HK-2 (cell line): ENCODE data around the gene BTBD7.

Source experiments
- DNase-seq: peaks from one replicate; pipeline ENCODE4 v3.0.0-alpha.2; 2018; ENCODE audit not compliant: unreplicated experiment

The BTBD7 gene

DNA sequence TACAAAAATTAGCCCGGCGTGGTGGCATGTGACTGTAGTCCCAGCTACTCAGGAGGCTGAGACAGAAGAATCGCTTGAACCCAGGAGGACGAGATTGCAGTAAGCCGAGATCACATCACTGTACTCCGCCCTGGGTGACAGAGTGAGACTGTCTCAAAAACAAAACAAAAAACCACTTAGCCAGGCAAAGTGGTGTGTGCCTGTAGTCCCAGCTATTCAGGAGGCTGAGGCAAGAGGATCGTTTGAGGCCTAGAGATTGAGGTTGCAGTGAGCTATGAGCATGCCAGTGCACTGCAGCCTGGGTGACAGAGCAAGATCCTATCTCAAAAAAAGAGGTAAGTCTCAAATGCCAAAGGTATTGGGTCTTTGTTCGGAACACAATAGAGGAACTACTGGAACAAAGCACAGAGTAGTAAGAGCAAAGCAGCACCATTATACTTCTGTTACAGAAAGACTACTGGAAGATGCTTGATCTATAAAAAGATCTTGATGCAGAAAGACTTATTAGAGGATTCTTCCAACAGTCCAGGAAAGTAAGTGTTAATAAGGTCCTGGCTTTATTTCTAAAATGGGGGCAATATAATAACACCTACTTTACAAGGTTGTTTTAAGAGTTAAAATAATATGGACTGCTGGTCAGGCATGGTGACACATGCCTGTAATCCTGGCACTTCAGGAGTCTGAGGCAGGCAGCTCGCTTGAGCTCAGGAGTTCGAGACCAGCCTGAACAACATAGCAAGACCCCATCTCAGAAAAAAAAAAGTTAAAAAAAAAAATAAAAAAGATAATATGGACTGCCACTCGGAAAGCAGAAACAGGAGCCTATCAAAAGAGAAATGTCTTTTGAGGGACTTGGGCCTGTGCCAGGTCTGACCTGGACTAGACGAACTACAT, 29.9 kb downstream of the BTBD7 start:
- DNase-seq: no peak

DNA sequence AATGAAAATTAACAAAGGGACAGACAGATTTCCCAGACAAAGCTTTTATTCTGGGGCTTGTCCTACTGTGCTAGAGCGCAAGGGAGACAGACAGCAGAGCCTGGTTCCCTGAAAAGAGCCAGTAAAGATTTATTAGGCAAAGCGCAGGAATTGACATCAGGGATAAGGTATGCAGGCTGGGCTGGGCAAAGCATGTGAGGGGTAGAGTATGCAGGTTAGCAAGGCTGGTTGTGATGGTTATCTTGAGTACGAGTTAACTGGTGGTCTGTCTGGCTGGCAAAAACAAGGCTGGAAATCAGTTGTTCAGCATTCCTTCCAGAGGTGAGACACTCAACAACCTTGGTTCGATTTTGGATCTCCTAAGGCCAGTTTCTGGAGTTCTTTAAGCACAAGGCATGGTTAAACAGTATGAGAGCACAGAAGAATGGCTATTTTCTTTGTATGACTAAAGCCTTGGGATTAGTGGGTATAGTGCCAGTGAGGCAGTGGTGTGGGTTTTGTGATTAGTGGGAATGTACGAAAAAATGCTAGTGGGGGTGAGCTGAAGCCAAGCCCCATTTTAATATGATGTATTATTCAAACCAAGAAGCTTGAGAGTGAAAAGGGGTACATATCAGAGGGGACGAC, 30.9 kb downstream of the BTBD7 start:
- peak; percentile 32 for DNase-seq

DNA sequence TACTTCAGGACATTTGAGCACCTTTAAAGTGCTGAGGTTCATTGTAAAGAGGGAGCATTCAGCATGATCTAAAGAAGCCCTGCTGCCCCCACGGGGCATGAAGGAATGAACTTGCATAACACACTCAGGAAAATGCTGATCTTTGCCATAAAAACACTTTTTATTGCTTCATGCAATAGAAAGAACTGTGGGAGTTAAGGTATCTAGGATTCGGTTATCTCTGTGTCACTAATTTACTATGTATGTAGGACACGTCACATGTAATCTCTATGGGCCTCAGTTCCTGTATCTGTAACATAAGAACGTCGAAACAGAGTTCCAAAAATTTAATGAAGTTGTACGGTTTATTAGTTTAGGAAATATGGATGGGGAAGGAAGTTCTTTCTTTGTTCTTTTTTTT, 33.0 kb downstream of the BTBD7 start:
- no peak for DNase-seq

DNA sequence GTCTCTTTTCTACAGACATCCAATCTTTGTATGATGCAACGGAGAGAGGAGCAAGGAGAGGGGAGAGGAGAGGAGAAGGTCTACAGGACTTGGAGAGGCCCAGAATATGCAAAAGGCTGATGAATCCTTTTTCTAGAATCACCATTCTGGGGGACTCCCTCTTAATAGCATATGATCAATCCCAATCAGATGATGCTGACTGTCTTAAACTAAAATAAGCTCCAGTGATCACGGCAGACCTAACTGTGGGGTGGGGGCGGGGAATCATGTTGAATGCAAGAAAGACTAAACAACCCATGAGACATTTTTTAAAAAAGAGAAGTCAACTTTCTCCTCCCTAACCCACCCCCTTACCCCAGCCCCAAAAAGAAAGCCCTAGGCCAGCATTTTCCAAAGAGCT, 33.4 kb downstream of the BTBD7 start:
- no peak for DNase-seq

DNA sequence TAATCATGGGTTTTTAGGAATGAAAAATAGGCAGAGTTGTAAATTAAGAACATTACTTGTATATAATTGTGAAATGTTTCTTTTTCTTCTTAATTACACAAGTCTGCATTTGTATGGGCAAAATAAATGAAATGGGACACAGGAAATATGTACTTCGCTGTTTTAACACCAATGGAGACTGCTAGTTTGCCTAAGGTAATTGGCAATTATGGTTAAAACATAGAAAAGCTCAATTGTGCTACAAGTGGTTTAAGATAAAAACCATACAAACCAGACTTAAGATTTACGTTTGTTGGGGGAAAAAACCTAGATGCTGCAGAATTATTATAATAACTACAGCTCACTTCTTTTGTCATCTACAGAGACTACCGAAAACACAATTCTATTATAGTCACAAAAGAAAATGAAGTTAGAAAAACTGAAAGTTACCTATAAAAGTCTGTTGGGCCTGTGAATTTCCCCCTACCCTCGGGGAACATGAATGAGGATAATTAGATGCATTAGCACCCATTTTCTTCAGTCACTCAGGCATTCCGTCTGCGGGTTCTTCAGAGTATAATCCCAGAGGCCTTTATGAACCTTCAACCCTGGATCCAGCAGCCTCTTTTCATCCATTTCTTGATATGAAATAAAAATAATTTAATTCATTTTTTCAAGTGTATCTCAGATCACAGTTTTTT, 37.2 kb downstream of the BTBD7 start:
- DNase-seq: no peak

DNA sequence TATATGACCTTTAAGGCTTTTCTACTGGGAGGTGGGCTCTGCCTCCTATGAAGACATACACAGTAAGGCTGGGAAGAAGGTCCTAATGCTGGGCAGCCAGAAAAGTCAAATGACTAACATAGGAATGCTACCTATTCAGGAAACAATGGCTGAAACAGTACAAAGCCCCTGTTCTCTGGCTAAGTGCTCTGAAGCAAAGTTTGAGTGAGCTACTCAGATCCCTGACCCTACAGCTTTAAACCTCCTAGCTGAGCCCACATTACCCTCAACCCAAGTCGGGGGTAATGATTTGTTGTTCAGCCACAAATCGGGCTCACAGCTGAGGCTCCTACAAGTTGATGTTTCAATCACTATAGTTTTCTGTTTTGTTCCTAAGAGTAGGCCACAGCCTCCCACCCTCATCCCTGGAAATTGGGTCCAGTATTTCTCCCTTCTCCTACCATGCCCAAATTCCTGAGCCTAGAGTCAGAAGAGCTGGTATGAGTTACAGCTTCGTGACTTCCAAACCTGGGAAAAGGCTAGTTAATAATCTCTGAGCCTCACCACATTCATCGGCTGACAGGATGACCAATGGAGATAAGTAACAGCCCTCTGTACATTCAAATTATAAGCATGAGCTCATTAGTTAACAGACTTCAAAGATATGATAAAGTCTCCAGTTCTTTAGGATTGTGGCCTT, 46.5 kb downstream of the BTBD7 start:
- DNase-seq: peak; percentile 61

DNA sequence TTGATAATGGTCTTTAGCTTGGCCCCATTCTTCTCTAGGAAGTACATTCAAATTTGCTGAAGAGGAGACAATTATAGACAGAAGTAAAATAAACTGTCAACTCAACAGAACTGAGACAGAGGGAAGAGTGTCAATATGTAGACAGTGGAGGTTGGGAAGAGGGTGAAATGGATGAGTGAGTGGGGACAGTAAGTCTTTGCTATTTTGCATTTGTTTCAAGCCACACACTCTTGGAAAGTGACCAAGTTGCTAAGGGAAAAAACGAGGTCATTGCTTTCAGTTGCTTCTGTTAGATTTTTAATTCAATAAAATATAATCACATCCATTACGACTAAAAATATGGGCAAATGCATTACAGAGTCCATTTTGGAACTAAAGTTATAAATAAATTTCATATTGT, 47.8 kb downstream of the BTBD7 start:
- DNase-seq: no peak

DNA sequence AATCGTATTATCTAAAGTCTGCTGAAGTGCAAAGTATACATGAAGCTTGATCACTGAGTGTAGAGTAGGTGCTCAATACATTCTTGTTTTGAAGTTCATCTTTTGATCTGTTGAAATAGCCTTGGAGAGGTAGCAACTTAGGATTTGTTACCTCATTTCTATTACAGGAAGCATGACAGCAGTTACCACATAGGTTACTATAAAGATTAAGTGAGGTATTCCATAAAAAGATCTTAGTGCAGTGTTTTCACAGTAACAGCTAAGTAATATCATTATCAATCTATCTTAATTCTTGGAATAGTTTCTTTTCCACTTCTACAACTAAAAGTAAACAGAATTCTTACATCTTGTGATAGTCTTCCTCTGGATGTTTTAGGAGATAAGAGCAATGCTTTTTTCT, 50.9 kb downstream of the BTBD7 start:
- no peak for DNase-seq

DNA sequence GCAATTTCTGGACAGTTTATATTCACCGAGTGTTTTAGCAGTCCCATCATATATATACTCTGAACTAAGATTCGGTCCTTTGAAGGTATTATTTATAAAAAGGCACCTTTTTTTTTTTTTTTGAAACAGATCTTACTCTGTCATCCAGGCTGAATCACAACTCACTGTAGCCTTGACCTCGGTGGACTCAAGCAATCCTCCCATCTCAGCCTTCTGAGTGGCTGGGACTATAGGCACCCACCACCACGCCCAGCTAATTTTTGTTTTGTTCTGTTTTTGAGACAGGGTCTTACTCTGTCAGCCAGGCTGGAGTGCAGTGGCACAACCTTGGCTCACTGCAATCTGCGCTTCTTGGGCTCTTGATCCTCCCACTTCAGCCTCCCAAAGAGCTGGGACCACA, 52.1 kb downstream of the BTBD7 start:
- no peak for DNase-seq

DNA sequence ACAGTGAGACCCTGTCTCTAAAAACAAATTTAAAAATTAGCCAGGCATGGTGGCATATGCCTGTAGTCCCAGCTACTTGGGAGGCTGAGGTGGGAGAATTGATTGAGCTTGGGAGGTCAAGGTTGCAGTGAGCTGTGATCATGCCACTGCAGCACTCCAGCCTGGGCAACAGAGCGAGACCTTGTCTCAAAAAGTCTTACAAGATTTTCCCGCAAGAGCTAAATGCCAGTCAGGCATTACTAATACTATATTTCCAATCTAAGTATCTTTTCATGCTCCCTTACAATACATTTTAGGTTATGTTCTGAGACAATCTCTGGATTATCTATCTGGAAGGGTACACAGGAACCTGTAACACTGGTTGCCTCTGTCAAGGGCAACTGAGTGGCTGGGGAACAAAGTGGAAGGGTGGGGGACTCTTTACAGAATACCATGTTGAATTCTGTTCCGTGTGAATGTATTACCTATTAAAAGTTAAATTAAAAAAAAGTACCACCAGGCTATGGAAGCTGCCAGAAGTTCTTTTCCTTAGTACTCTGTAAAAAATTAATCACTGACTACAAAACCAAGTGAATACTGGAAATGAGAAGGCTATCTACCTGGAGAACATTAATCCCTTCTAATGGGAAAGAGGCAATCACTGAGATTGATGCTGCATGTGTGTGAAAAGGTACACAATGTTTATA, 56.7 kb downstream of the BTBD7 start:
- no peak for DNase-seq

DNA sequence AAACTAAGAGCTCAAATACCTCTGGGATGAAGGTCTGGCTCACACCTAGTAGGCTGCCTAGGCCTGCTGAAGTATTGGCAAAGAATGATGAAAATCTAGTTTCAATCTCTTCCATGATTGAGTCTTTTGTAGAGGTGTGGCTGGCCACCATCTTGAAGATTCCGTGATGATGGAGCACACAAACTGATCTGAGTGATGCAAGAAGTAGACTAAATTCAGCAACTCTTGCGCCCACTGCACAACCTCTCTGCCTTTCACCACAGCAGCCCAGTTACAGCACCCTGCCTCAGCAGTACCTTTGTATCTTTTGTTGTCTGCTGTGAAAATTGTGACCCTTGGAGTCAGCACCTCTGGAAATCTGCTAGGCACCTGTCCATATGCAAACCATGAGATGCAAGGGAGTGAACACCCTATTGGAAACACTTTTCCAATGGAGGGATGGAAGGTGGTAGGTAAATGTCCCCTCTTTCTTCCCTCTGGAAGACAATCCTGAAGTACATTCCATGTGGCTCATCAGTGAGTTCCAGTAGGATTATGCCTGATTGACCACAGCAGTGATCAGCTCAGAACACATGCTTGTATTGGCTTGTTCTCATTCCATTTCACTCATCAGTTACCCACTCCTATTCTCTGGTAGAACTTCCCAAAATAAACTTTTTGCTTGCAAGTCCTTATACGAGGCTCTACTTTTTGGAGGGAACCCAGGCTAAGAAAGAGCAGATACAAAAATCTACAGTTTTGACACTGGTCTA, 58.6 kb downstream of the BTBD7 start:
- no peak for DNase-seq

DNA sequence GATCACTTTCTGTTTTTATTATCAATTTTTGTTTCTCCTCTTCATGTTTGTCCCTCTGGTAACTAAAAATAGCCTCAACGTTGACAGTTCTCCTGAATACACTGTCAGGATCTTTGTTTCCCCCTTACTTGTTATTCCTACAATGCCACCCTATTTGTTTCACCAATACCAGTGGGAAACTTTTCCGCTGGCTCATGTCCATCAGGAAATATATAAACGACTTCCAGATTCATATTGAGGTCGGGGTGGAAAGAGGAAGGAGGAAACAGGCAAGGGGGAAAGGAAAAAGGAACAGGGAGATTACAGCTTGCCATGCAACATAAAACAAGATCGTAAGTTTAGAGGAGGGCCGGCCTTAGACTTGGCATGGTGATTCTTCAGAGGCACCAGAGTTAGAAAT, 61.7 kb downstream of the BTBD7 start:
- no peak for DNase-seq

DNA sequence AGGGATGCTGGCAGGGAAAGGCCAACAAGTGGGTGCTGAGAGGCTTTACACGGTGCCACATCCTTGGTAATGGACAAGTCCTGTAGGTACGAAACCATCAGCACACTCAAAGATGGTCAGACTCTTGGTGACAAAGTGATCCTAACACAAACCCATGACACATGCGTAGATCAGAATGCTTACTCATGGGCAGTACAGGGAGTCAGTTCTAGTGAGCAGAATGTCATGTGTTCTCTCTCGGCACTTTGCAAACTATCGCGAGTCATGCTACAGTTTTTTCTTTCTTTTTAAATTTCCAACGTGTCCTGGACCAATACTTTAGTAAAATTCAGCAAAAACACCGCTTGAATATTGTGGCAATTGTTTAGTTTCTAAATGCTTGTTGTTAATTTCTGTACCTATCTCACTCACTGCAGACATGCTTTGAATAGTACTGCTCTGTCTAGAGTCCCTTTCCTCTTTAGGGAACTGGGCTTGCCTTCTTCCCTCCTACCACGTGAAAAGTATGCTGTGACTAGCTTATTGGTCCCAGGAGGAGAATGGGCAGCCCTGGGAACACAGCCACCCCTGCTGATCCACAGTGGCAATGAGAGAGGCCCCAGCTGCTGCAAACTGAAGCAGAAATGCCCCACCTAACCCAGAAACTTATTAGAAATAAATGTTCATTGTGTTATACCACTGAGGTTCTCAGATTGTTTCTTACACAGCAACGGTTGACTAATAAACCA, 63.3 kb downstream of the BTBD7 start:
- DNase-seq: peak; percentile 20

DNA sequence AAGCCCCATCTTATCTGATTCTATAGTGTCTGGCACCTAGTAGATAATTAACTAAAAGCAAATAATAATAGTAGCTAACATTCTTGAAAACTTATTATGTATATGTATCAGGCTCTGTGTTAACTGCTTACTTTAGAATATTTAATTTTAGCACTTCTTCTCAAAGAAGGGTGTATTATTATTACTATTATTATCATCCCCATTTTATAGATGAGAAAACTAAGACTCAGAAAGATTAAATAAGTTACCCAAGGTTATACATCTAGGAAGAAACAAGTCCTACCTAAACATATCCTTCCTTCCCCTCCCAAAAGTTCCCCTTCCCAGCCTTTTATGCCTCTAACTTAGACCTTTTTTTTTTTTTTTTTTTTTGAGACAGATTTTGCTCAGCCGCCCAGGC, 64.4 kb downstream of the BTBD7 start:
- no peak for DNase-seq

DNA sequence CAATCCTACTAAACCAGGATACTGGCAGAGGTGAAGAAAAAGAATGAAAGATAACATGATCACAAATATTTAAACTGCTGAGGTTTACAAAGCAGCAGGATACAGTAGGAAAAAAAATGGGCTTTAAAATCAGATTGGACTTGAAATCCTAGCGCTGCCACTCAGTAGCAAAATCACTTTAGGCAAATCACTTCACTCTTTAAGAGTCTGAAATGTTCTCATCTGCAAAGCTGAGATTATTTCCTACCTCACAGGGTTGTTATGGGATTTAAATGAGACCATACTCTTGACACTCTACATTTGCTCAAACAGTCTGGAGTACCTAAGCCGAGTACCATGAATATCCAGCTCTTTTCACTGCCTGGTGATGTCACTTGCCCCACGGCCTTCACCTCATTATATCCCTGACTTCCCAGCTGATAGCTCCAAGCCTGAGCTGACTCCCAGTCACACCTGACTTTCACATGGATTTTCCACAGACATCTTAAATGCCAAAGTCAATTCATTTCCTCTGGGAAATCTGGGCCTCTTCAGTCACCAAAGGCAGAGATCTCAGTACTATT, 65.6 kb downstream of the BTBD7 start:
- no peak for DNase-seq

DNA sequence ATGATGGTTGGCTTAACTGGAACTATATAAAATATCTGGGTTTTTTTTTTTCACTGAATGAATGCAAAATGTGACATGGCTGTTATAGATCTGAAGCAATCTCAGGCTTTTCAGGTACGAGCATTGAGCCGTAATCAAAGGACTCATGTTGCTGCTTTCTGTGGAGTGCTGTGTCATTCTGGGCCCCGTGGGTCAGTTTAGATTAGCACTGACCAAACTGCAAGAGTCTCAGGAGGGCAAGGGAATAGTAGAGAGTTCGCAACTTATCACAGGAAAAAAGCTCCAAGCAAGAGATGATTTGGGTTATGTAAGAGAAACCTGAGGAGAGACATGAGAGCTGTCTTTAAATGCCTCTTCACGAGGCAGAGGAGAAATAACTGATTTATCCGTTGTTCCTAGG, 66.7 kb downstream of the BTBD7 start:
- no peak for DNase-seq

DNA sequence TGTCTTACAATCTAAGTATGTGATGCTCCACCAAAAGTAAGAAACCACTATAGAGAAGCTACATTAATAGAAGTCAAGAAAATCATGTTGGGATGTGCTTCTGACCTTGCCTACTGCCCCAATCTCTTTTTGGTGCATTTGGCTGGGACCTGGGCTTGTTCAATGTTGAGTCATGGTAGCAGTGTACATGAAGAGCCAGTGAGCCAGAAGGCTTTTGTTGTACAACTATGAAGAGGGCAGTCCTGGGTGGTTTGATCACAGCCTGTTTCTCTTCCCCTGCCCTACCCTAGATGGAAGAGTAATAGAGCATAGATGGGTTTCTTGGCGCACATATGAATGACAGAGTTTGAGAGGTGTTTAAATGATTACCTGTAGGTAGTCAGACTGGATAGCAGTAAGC, 69.4 kb downstream of the BTBD7 start:
- DNase-seq: no peak

DNA sequence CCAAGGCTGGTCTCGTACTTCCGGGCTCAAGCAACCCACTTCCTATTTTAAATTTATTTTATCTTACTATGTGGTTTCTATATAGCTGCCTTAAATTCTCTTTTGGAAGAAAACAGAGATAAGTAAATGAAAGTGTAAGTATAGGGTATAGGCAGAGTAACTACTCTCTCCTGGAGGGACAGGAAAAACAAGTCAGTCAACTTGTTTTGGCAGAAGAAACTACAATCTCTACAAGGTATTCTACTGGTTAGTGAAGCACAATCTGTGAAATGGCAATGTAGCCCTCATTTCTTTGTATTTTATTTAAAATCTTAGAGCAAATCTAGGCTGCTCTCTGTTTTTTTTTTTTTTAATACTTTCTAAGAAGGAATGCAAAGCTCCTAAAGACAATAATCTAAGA, 70.4 kb downstream of the BTBD7 start:
- no peak for DNase-seq

DNA sequence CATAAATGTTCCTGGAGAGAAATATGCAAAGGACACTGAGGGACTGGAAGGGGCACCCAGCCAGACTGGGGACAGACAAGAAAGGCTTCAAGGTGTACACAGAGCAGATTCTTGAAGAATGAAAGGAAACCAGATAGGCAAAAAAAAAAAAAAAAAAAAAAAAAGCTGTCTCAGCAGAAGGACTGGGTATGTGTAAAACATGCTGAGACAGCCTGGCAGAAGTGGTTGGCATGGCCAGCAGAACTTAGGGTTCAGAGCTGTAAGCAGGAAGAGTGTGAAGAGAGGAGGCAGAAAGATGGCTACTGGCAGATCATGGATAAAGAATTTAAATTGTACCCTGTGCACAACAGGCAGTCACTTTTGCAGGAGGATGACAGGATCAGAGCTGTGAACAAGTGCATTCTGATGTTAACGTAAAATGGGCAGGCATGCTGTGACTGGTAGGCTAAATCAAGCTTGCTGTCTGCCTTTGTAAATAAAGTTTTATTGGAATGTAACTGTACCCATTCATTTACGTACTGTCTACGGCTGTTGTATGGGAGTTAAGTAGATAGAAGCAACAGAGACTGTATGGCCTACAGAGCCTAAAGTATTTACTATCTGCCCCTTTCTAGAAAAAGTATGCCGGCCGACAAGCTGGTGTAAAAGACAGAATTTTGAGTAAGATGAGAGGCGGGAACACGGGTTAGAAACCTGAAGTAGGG, 83.6 kb downstream of the BTBD7 start:
- DNase-seq: no peak
